Measurements from ENCODE around the gene CLMN. TPM values are rescaled to one million over a fixed set of nuclear protein-coding genes. Genes with fewer than 3 reads are reported as not detected.
"Not testable (repeated sequence)": the region's sequence is repeated elsewhere in the genome, so short reads cannot be mapped to it uniquely, and the experiment has no call there.

CLMN gene
- polyA plus RNA-seq, 1 donor from 2014 or later, result 0.57 TPM

DNA sequence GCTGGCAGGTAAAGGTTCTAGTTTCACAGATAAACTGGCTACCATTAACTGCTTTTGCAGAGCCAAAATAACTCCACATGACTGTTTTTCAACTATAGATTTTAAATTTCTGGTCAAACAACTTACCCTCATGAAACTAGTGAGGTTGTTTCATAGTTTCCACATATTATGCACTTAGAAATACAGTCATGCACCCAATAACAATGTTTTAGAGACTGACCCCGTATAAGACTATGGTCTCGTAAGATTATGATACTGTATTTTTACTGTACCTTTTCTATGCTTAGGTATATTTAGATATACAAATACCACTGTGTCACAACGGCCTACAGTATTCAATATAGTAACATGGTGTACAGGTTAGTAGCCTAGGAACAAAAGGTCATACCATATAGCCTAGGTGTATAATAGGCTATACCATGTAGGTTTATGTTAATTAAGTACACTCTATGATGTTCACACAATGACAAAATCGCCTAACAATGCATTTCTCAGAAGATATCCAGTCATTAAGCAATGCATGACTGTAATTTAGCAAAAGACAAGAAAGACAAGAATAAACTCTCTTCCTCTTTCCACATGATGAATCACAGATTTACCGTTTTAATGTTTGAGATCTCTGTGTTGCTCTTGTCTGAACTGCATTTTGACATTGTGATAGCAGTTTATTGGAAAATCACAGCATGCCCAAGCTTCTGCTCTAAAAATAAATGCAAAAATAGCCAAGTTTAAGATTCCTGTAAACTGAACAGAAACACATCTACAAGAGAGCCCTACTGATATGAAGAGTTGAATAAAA is 179.4 kb downstream of the CLMN start:
- Histone ChIP-seq H3K9me3 (ENCODE audit: low read length) (no peaks in the 10 kb centered on the region), H3K9ac (ENCODE audit: low read length) (peak overlapping the region; percentile 30), H3K36me3 (ENCODE audit: insufficient read depth, low read length) (no peaks in the 10 kb centered on the region), H3K4me2 (ENCODE audit: low read length) (peak overlapping the region; percentile 5), H3K4me3 (ENCODE audit: low read length) (peak overlapping the region; percentile 9), H3K9me2 (ENCODE audit: insufficient read depth, low read length) (no peaks in the 10 kb centered on the region), H3K79me2 (replicated peaks; ENCODE audit: insufficient read depth, low read length) (peaks cover 78% of the 10 kb centered on the region), H2AFZ (ENCODE audit: low read depth, low read length) (no peak overlapping the region), H4K20me1 (ENCODE audit: insufficient read depth) (no peaks in the 10 kb centered on the region), H3F3A (ENCODE audit: insufficient read depth, low read length, poor library complexity, severe bottlenecking) (no peaks in the 10 kb centered on the region), H3K27me3 (ENCODE audit: insufficient read depth, low read depth, low read length) (no peaks in the 10 kb centered on the region), H3K27ac (ENCODE audit: low read length) (peak overlapping the region; percentile 14)
- no peak for TF ChIP-seq EZH2 (IDR thresholded peaks at IDR 0.05; ENCODE audit: borderline replicate concordance, insufficient read depth, low read length, poor library complexity, severe bottlenecking)
- no peak for TF ChIP-seq SMC3 (conservative IDR thresholded peaks at IDR 0.05; ENCODE audit: poor library complexity)
- no peak for TF ChIP-seq TAF1 (IDR thresholded peaks at IDR 0.05; ENCODE audit: low read depth)
- TF ChIP-seq POLR2AphosphoS5 (IDR thresholded peaks at IDR 0.05), result no peak
- no peak for TF ChIP-seq RAD21 (conservative IDR thresholded peaks at IDR 0.05)
- no peak for TF ChIP-seq EP300 (conservative IDR thresholded peaks at IDR 0.05; ENCODE audit: poor library complexity, severe bottlenecking)
- TF ChIP-seq, protein P1, sequence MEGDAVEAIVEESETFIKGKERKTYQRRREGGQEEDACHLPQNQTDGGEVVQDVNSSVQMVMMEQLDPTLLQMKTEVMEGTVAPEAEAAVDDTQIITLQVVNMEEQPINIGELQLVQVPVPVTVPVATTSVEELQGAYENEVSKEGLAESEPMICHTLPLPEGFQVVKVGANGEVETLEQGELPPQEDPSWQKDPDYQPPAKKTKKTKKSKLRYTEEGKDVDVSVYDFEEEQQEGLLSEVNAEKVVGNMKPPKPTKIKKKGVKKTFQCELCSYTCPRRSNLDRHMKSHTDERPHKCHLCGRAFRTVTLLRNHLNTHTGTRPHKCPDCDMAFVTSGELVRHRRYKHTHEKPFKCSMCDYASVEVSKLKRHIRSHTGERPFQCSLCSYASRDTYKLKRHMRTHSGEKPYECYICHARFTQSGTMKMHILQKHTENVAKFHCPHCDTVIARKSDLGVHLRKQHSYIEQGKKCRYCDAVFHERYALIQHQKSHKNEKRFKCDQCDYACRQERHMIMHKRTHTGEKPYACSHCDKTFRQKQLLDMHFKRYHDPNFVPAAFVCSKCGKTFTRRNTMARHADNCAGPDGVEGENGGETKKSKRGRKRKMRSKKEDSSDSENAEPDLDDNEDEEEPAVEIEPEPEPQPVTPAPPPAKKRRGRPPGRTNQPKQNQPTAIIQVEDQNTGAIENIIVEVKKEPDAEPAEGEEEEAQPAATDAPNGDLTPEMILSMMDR (IDR thresholded peaks at IDR 0.05; ENCODE audit: poor library complexity, severe bottlenecking), result no peak
- TF ChIP-seq, protein P2, sequence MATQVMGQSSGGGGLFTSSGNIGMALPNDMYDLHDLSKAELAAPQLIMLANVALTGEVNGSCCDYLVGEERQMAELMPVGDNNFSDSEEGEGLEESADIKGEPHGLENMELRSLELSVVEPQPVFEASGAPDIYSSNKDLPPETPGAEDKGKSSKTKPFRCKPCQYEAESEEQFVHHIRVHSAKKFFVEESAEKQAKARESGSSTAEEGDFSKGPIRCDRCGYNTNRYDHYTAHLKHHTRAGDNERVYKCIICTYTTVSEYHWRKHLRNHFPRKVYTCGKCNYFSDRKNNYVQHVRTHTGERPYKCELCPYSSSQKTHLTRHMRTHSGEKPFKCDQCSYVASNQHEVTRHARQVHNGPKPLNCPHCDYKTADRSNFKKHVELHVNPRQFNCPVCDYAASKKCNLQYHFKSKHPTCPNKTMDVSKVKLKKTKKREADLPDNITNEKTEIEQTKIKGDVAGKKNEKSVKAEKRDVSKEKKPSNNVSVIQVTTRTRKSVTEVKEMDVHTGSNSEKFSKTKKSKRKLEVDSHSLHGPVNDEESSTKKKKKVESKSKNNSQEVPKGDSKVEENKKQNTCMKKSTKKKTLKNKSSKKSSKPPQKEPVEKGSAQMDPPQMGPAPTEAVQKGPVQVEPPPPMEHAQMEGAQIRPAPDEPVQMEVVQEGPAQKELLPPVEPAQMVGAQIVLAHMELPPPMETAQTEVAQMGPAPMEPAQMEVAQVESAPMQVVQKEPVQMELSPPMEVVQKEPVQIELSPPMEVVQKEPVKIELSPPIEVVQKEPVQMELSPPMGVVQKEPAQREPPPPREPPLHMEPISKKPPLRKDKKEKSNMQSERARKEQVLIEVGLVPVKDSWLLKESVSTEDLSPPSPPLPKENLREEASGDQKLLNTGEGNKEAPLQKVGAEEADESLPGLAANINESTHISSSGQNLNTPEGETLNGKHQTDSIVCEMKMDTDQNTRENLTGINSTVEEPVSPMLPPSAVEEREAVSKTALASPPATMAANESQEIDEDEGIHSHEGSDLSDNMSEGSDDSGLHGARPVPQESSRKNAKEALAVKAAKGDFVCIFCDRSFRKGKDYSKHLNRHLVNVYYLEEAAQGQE (IDR thresholded peaks at IDR 0.05; ENCODE audit: borderline replicate concordance), result no peak
- no peak for TF ChIP-seq MXI1 (conservative IDR thresholded peaks at IDR 0.05; ENCODE audit: poor library complexity, severe bottlenecking)

DNA sequence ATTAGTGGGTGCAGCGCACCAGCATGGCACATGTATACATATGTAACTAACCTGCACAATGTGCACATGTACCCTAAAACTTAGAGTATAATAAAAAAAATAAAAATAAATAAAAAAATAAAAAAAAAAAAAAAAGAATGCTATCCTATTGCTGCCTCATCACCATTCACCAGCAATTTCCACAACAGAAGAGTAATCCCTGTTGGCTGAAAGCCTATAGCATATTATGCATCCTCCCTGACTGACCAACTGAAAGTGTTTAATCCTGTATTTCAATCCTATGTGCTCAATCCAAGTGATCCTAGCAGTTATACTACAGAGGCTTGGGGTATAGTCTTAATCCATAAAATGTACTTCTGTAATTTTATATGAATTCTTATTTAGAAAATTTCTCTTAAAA is 180.8 kb downstream of the CLMN start:
- no peaks in the 10 kb centered on the region for H3K27me3 ChIP-seq (ENCODE audit: insufficient read depth, low read depth, low read length)
- no peaks in the 10 kb centered on the region for H3K36me3 ChIP-seq (ENCODE audit: insufficient read depth, low read length)
- no peak overlapping the region for H2AFZ ChIP-seq (ENCODE audit: low read depth, low read length)
- no peaks in the 10 kb centered on the region for H4K20me1 ChIP-seq (ENCODE audit: insufficient read depth)
- H3F3A ChIP-seq (ENCODE audit: insufficient read depth, low read length, poor library complexity, severe bottlenecking), result no peaks in the 10 kb centered on the region
- H3K4me3 ChIP-seq (ENCODE audit: low read length), result no peak overlapping the region
- TF ChIP-seq TAF1 (IDR thresholded peaks at IDR 0.05; ENCODE audit: low read depth), result no peak
- TF ChIP-seq, protein P1 (IDR thresholded peaks at IDR 0.05; ENCODE audit: poor library complexity, severe bottlenecking), result no peak
- TF ChIP-seq, protein P2 (IDR thresholded peaks at IDR 0.05; ENCODE audit: borderline replicate concordance), result no peak
- no peak for TF ChIP-seq RAD21 (conservative IDR thresholded peaks at IDR 0.05)
- no peak for TF ChIP-seq POLR2AphosphoS5 (IDR thresholded peaks at IDR 0.05)
- no peak for TF ChIP-seq EP300 (conservative IDR thresholded peaks at IDR 0.05; ENCODE audit: poor library complexity, severe bottlenecking)
- TF ChIP-seq EZH2 (IDR thresholded peaks at IDR 0.05; ENCODE audit: borderline replicate concordance, insufficient read depth, low read length, poor library complexity, severe bottlenecking), result no peak
- TF ChIP-seq SMC3 (conservative IDR thresholded peaks at IDR 0.05; ENCODE audit: poor library complexity), result no peak
- no peak for TF ChIP-seq MXI1 (conservative IDR thresholded peaks at IDR 0.05; ENCODE audit: poor library complexity, severe bottlenecking)
- peaks cover 71% of the 10 kb centered on the region for H3K79me2 ChIP-seq (replicated peaks; ENCODE audit: insufficient read depth, low read length)
- H3K9ac ChIP-seq (ENCODE audit: low read length), result no peak overlapping the region
- no peaks in the 10 kb centered on the region for H3K9me2 ChIP-seq (ENCODE audit: insufficient read depth, low read length)
- no peak overlapping the region for H3K27ac ChIP-seq (ENCODE audit: low read length)
- H3K9me3 ChIP-seq (ENCODE audit: low read length), result no peaks in the 10 kb centered on the region
- H3K4me2 ChIP-seq (ENCODE audit: low read length), result no peak overlapping the region

DNA sequence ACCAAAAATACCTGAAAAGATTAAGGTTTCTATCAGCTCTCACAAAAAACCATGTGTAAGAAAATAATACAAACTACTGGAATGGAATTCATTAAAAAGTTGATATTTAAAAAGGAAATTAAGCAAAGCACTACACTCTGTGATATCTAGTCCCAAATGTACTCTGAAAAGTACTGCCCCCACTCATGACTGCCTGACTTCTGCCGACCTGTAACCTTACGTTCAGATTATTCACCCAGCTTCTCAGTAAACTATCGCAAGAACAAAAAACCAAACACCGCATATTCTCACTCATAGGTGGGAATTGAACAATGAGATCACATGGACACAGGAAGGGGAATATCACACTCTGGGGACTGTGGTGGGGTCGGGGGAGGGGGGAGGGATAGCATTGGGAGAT is 181.3 kb downstream of the CLMN start:
- H4K20me1 ChIP-seq (ENCODE audit: insufficient read depth); H2AFZ ChIP-seq (ENCODE audit: low read depth, low read length); H3K9me3 ChIP-seq (ENCODE audit: low read length); H3K9ac ChIP-seq (ENCODE audit: low read length); H3K27me3 ChIP-seq (ENCODE audit: insufficient read depth, low read depth, low read length); H3K36me3 ChIP-seq (ENCODE audit: insufficient read depth, low read length); H3K4me2 ChIP-seq (ENCODE audit: low read length); H3K9me2 ChIP-seq (ENCODE audit: insufficient read depth, low read length); H3F3A ChIP-seq (ENCODE audit: insufficient read depth, low read length, poor library complexity, severe bottlenecking); H3K4me3 ChIP-seq (ENCODE audit: low read length); H3K27ac ChIP-seq (ENCODE audit: low read length): not testable (repeated sequence)
- peaks cover 66% of the 10 kb centered on the region for H3K79me2 ChIP-seq (replicated peaks; ENCODE audit: insufficient read depth, low read length)

Data from neural cell (in vitro differentiated cells).